Left lung (tissue), 10 donors: Measurements from ENCODE around the gene TRIP6. TPM values are rescaled to one million over a fixed set of nuclear protein-coding genes. Genes with fewer than 3 reads are reported as not detected.

Experiments
- ATAC-seq: fragments of 200-7000 bp; cut with Tn5 transposase; one replicate; pipeline ENCODE4 v1.9.1; 2020; ENCODE audit warnings: moderate library complexity
- DNase-seq, 4 donors: peaks; one replicate each; pipeline ENCODE4 v3.0.0-alpha.2; 2013 to 2020
- H3K27ac ChIP-seq, 2 donors: fragments of 200-600 bp; sonication (generic) in 1 of 2; one replicate each; pipeline versions ENCODE4 v1.5.0 to v1.8.0; 2020 to 2021
- H3K27me3 ChIP-seq, 2 donors: fragments of 200-600 bp; sonication (generic) in 1 of 2; one replicate each; pipeline versions ENCODE4 v1.5.0 to v1.8.0; 2020 to 2021
- H3K36me3 ChIP-seq, 2 donors: fragments of 200-600 bp; sonication (generic) in 1 of 2; one replicate each; pipeline versions ENCODE4 v1.5.0 to v1.8.0; 2020 to 2021
- H3K4me1 ChIP-seq, 2 donors: fragments of 200-600 bp; one replicate each; pipeline ENCODE4 v1.8.0; 2021
- H3K4me3 ChIP-seq, 2 donors: fragments of 200-600 bp; sonication (generic) in 1 of 2; one replicate each; pipeline versions ENCODE4 v1.5.0 to v1.8.0; 2020 to 2021; ENCODE audit warnings: mild to moderate bottlenecking in 1 of 2
- H3K9me3 ChIP-seq, 2 donors: fragments of 200-600 bp; sonication (generic) in 1 of 2; one replicate each; pipeline versions ENCODE4 v1.5.0 to v1.8.0; 2020 to 2021
- intact Hi-C, 2 donors: fragments of 100-400 bp; cut with DNase I; formaldehyde crosslinking; loops; one replicate each; pipeline versions ENCODE4 v1.11.2 to v1.14.2; 2022
- polyA plus RNA-seq, 6 donors: library from polyadenylated mRNA; unstranded; fragments of 120-200 nt; gene quantifications; one replicate each; pipeline ENCODE4 v1.2.1, GENCODE V29; 2013; ENCODE audit not compliant: insufficient read length in 6 of 6
- total RNA-seq, 2 donors: library from RNA; stranded (reverse); fragmentation: NEBNext Ultra II Directional; extraction: Animal tissue kit (Norgen Biotek cat#: 25700); gene quantifications; one replicate each; pipeline ENCODE4 v1.2.1, GENCODE V29; 2021
- TF ChIP-seq, protein P1 (sequence below), 2 donors: fragments of 200-600 bp; sonication (generic) in 1 of 2; IDR thresholded peaks; one replicate each; pipeline versions ENCODE4 v1.5.0 to v1.8.0; 2021; ENCODE audit warnings: antibody characterized with exemption in 2 of 2
- donor health status: DM: no; HTN: yes; CAD: no.
- donor health status: DM: no; HTN: no; CAD: no.

The TRIP6 gene
- total and polyA plus RNA-seq, 8 donors, result 61.5 to 96.6 (median 76.2) TPM

DNA sequence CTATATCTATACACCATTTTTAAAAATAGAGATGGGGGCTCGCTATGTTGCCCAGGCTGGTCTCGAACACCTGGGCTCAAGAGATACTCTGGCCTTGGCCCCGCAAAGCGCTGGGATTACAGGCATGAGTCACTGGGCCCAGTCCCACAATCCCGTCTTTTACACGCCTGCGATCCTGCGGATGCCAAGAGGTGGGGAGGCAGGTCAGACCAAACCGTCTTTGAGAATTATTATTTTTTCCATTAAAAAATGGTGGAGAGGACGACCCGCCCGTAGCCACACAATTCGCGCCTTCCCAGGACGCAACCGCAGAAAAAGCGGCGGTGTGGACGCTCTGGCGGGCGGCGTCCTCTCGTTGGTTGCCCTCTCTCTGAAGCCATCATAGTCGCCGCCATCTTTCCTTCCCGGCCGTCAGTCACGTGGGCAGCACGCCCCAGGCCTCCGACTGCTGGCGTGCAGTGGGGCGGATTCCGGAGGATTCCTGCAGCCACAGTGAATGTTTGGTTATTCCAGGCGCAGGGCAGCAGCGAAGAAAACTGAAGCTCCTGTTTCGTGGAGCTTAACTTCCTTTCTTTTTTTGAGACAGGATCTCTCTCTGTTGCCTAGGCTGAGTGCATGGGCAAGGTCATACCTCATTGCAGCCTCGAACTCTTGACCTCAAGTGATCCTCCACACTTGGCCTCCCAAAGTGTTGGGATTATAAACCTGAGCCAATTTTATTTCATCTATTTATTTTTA lies 29.9 kb upstream of the TRIP6 start:
- Histone ChIP-seq H3K27ac (peak overlapping the region; percentile 83 to 84), H3K9me3 (no peaks in the 10 kb centered on the region), H3K27me3 (no peaks in the 10 kb centered on the region), H3K4me1 (peaks cover 6 to 19% of the 10 kb centered on the region in 2 donors), H3K4me3 (peak overlapping the region; percentile 24 to 48), H3K36me3 (no peaks in the 10 kb centered on the region)
- TF ChIP-seq, protein P1, sequence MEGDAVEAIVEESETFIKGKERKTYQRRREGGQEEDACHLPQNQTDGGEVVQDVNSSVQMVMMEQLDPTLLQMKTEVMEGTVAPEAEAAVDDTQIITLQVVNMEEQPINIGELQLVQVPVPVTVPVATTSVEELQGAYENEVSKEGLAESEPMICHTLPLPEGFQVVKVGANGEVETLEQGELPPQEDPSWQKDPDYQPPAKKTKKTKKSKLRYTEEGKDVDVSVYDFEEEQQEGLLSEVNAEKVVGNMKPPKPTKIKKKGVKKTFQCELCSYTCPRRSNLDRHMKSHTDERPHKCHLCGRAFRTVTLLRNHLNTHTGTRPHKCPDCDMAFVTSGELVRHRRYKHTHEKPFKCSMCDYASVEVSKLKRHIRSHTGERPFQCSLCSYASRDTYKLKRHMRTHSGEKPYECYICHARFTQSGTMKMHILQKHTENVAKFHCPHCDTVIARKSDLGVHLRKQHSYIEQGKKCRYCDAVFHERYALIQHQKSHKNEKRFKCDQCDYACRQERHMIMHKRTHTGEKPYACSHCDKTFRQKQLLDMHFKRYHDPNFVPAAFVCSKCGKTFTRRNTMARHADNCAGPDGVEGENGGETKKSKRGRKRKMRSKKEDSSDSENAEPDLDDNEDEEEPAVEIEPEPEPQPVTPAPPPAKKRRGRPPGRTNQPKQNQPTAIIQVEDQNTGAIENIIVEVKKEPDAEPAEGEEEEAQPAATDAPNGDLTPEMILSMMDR (IDR thresholded peaks at IDR 0.05), result no peak
- ATAC-seq (peak; percentile 94), DNase-seq (peak; percentile 84 to 96 (median 92))
- intact Hi-C loops, result loop anchor here in 1 of 2 donors (5.0 kb wide), 1 partner anchor 35 kb away; no protein-coding TSS in a partner anchor

DNA sequence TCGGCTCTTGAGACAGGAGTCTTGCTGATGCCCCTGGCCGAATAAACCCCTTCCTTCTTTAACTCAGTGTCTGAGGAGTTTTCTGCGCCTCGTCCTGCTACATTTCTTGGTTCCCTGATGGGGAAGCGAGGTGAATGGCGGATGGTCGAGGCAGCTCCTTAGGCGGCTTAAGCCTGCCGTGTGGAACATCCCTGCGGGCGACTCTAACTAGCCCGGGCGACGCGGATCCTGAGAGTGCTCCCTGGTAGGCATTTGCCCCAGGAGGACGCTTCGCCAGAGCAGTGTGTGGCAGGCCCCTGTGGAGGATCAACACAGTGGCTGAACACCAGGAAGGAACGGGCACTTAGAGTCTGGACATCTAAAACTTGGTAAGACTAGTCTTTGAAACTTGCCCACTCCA lies 27.8 kb upstream of the TRIP6 start:
- H3K27ac ChIP-seq, result no peak overlapping the region
- H3K36me3 ChIP-seq, result no peaks in the 10 kb centered on the region
- H3K9me3 ChIP-seq, result no peaks in the 10 kb centered on the region
- TF ChIP-seq, protein P1 (IDR thresholded peaks at IDR 0.05), result no peak
- H3K4me3 ChIP-seq, result no peak overlapping the region
- peaks cover 6 to 19% of the 10 kb centered on the region in 2 donors for H3K4me1 ChIP-seq
- DNase-seq (no peak), ATAC-seq (no peak)
- intact Hi-C loops, result loop anchor here in 1 of 2 donors (5.0 kb wide), 1 partner anchor 37 kb away; no protein-coding TSS in a partner anchor
- no peaks in the 10 kb centered on the region for H3K27me3 ChIP-seq

- ATAC-seq, result no peak
Measured at GRCh38 chr7:100840470-100841100, 26.6 kb upstream of the TRIP6 start.

GRCh38 chr7:100847360-100847759 lies 19.8 kb upstream of the TRIP6 start:
- Histone ChIP-seq H3K4me1 (peaks cover 0 to 8% of the 10 kb centered on the region in 2 donors), H3K4me3 (no peak overlapping the region), H3K27me3 (no peaks in the 10 kb centered on the region), H3K27ac (no peak overlapping the region), H3K9me3 (no peaks in the 10 kb centered on the region), H3K36me3 (no peaks in the 10 kb centered on the region)
- no peak for ATAC-seq
- TF ChIP-seq, protein P1 (IDR thresholded peaks at IDR 0.05), result no peak
- intact Hi-C loops, result no loop called here
- DNase-seq, result no peak

More at GRCh38 chr7:100840470-100841100, 26.6 kb upstream of the TRIP6 start:
- Histone ChIP-seq H3K4me3 (no peak overlapping the region), H3K27ac (no peak overlapping the region), H3K4me1 (peaks cover 6 to 19% of the 10 kb centered on the region in 2 donors), H3K36me3 (no peaks in the 10 kb centered on the region), H3K27me3 (no peaks in the 10 kb centered on the region), H3K9me3 (no peaks in the 10 kb centered on the region)
- intact Hi-C loops, result no loop called here
- no peak for DNase-seq
- TF ChIP-seq, protein P1 (IDR thresholded peaks at IDR 0.05), result no peak
